Skin epidermis (tissue), 12 donors: ENCODE measurements around the gene SMOC1.
"Not testable (repeated sequence)": the region's sequence is repeated elsewhere in the genome, so short reads cannot be mapped to it uniquely, and the experiment has no call there.

Experiments
- H3K27ac ChIP-seq, 21 experiments: fragments of 200-600 bp; sonication (generic) in 11 of 21; one replicate each; pipeline ENCODE4 v1.5.0; 2020; ENCODE audit warnings: mild to moderate bottlenecking in 3 of 21, inconsistent platforms in 2 of 21, moderate library complexity in 2 of 21
- H3K4me3 ChIP-seq, 7 experiments: fragments of 200-600 bp; sonication (generic) in 2 of 7; one replicate each; pipeline ENCODE4 v1.5.0; 2020; ENCODE audit warnings: inconsistent platforms in 2 of 7, mild to moderate bottlenecking in 2 of 7, moderate library complexity in 1 of 7

SMOC1 gene

DNA sequence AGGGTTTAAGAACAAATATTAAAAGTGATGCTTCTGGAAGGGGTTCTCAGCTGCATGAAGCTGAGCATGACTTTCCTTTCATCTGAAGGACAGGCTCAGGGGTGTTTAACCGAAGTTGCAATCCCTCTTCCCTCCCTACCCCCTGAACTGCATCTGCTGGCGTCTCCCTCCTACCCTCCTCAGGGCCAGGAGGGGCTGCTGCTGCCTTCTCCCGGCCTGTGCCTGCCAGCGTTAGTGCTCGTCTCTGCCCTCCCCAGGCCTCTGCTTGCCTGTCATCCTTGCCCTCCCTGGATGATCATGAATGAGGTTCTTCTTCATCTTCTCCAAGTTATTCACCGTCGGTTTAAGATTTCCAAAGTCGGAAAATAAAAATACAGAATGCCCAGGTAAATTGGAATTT is 12.2 kb downstream of the SMOC1 start:
- Histone ChIP-seq H3K4me3 (no peak overlapping the region), H3K27ac (no peak overlapping the region)

DNA sequence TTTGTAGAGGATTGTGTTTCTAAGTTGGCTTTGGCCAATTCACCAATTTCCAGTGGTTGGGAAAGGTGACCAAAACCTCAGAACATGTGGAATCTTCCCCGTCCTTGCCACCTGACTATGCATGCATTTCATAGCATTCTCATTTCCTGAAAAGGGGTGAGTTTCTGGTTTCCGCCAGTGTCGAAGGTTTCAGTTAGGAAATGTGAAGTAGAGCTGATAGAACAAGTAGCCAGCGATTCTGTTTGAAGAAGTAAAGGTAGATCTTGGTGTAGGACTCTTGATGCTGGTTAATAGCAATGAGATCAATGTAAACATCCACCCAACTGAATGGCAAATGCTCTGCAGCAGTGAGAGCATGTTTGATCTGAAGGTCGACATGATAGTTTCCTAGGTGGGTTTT is 15.9 kb downstream of the SMOC1 start:
- H3K4me3 ChIP-seq = no peak overlapping the region

DNA sequence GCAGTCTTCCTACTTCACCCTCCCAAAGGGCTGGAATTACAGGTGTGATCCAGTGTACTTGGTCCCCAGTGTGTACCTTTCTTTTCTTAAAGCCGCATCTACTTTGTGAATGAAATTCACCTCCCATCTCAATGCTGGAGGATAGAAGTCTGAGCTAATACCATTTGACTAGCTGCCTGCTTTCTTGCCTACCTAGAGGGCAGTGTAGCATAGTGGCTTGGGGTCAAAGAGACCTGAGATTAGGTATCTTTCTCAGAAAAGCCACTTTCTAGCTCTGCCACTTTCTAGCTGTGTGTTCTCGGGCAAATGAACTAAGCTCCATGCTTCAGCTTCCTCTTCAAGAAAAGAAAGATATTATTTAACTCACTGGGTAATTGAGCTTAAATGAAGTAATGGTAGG is 16.9 kb downstream of the SMOC1 start:
- H3K27ac ChIP-seq = no peak overlapping the region
- no peak overlapping the region for H3K4me3 ChIP-seq

More for the DNA sequence above, 15.9 kb downstream of the SMOC1 start:
- H3K27ac ChIP-seq = no peak overlapping the region

DNA sequence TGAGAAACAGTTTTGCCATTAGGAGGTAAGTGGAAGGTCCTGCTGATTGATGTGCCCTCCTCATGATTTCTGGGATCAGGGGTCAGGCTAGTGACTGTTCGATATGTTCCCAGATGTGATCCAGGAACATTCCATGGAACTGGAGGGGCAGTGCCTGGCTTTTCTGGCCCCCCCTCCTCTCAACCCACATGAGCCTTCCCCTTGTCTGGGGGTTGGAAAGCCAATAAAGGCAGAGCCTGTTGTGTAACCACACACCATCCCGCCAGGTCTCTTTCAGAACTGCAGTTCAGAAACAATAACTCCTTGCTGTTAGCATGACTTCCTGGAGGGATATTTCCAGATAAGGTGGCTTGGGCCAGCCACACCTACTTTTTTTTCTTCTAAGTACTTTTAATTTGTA is 17.8 kb downstream of the SMOC1 start:
- H3K27ac ChIP-seq = no peak overlapping the region
- H3K4me3 ChIP-seq = no peak overlapping the region

DNA sequence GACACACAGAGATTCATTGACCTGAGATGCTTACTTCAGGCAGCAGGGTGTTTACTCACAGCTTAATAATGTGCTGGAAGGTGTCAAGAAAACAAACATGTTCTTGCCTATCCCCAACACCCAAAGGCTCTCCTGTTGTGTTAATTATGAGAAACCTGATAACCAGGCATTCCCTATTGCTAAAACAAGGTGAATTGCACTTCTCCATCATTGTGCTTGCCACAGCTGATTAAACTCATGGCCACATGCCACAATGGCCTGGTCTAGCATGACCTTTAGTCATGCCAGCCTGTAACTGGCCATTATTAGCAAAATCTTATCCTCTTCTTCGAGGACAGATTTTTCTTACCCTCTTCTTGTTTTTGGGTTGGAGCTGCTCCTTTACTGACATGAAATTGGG is 21.4 kb downstream of the SMOC1 start:
- H3K4me3 ChIP-seq = no peak overlapping the region
- no peak overlapping the region for H3K27ac ChIP-seq

DNA sequence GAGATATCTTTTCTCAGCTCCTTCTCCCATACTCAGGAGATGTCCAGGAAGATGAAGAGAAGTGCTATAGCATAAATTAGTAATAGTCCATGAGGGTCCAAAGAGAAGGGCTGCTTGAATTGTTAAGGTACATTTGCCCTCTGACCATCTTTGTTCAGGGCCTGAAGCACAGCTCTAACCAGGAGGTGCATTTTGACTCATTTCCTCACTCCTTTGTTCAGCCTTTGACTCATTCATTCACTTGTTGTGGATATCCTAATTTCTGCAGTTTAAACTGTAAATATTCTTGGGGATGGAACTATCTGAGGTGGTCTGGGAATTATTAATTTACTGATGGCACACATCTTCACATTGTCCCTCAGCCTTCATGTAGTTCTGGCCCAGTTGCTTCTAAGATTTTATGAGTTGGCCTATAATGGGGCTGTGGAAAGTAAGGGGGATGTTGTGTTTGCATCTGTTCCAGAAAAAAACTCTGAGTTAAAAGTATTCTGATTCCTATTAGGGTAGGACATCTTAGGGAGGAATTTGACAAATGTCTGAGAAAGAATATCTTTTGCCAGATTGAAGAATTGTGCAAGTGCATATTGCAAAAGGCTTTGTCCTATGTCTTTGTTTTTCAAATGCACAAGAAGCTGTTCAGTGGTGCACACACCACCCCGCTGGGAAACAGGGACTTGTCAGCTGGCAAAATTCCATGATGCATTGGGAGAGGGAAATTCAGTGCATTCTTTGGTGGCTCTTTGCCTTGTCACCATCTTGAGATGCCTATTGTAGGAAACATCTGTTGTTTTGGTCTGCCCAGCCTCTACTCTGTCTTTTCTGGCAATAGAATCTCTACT is 22.1 kb downstream of the SMOC1 start:
- no peak overlapping the region for H3K4me3 ChIP-seq
- H3K27ac ChIP-seq = no peak overlapping the region

DNA sequence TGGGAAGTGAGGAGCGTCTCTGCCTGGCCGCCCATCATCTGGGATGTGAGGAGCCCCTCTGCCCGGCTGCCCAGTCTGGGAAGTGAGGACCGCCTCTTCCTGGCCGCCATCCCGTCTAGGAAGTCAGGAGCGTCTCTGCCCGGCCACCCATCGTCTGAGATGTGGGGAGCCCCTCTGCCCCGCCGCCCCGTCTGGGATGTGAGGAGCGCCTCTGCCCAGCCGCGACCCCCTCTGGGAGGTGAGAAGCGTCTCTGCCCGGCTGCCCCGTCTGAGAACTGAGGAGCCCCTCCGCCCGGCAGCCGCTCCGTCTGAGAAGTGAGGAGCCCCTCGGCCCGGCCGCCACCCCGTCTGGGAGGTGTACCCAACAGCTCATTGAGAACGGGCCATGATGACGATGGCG is 23.8 kb downstream of the SMOC1 start:
- H3K4me3 ChIP-seq, H3K27ac ChIP-seq: not testable (repeated sequence)

DNA sequence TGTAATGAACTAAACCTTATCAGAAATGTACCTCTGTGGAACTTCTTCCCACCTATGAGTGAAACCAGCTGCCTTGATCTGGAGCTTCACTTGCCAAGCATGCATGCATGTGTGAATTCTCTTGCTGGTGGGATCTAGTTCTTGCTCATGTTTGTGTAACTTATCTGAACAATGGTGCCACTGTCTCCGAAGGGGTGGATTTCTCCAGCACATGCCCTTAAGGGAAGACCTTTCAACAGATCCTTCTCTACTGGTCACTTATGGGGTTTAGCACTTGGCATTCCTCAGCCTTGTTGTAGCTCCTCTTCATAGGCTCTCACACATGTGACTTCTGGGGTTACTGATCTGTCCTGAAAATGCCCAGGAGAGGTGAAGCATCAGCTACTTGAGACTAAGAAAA is 25.0 kb downstream of the SMOC1 start:
- Histone ChIP-seq H3K27ac (no peak overlapping the region), H3K4me3 (no peak overlapping the region)

DNA sequence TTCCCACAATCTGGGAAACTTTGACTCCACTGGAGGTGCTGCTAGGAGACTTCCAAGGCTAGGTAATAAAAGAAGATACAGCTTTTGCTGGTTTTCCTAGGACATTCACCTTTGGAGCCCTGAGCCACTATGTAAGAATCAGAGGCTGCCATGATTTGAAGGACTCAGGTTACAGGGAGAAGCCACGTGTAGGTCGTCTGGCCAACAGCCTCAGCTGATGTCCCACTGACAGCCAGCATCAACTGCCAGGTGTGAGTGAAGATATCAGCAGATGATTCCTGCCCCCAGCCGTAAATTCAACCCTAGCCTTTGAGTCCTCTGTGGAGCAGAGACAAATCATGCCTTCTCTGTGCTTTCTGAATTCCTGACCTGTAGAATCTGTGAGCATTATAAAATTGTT is 27.0 kb downstream of the SMOC1 start:
- Histone ChIP-seq H3K4me3 (no peak overlapping the region), H3K27ac (no peak overlapping the region)

DNA sequence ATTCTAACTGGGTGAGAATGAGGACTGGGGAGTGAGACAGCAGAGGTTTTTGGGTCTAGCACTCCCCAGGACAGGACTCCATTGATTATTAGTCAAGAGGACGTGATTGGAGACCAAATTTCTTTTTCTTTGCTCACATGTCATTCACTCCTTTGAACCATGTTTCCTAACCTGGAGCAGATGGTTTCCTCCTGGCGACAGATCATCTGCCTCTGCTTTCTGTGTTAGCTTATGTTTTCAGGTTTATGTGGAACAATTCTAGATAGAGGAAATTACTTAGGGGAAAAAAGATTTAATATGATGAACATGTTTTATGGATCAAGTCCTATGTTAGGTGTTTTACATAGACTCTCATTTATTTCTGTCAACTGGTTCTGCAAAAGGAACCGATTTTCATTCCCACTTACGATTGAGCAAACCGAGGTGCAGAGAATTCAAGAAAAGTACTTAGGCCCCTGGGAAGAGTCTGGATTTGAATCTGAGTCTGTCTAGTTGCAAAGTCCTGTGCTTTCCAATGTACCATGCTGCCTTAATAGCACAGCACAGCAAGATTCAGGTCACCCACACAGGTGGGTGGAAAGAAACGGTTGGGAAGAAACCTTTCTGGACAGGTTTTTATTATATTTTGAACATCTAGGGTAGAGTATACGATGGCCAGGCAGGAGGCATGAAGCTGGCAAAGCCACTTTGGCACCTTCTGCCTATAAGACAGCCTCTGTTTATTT is 30.8 kb downstream of the SMOC1 start:
- Histone ChIP-seq H3K4me3 (no peak overlapping the region), H3K27ac (no peak overlapping the region)

DNA sequence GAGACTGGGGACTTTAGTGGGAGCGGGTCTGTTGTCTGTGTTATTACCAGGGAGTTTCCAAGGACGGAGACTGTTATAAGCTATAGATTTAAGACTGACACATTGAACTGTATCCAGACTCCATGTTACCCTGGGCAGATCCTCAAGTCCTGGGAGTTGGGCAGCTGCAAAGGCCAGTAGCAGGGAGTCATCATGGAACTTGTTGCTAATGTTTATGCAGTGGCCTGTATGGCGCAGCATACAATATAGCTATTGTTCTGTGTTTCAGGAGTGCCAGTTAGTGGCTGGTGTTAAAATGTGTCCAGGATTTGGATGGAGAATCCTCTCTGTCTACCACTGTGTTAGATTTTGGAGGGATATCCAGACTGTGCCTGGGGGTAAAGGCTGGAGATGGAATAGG is 31.7 kb downstream of the SMOC1 start:
- Histone ChIP-seq H3K27ac (no peak overlapping the region), H3K4me3 (no peak overlapping the region)

DNA sequence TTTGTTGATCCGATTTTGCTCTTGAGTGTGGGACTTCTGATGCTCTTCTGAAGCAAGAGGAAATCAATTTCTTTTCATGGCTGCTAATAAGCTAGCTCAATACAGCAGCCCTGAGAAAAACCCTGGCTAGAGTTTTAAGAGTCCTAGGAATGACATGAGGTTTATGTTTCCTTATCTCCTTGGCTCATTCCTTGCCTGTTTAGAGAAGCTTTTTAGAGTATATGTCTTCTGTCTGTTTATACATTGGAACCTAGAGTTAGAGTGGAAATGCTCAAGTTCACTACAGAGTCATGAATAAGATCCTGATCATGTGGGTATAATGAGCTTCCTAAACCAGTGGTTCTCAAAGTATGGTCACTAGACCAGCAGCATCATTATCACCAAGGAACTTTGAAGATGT is 34.5 kb downstream of the SMOC1 start:
- H3K4me3 ChIP-seq = no peak overlapping the region
- no peak overlapping the region for H3K27ac ChIP-seq

DNA sequence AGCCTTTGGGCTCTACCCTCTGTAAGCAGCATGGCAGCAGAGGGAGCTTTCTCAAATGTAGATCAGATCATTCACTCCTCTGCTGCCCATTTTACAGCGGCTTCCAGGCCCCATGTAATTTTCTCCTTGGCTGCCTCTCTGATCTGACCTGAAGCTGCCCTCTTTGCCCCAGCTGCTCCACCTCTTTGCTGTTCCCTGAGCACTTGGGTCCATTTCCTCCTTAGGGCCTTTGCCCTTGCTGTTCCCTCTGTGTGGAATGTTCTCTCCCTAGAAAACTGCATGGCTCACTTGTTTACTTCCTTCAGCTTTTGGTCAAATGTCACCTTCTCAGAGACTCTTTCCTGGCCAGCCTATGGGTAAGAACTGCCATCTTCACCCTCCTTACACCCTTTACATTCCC is 37.2 kb downstream of the SMOC1 start:
- no peak overlapping the region for H3K4me3 ChIP-seq
- no peak overlapping the region for H3K27ac ChIP-seq

DNA sequence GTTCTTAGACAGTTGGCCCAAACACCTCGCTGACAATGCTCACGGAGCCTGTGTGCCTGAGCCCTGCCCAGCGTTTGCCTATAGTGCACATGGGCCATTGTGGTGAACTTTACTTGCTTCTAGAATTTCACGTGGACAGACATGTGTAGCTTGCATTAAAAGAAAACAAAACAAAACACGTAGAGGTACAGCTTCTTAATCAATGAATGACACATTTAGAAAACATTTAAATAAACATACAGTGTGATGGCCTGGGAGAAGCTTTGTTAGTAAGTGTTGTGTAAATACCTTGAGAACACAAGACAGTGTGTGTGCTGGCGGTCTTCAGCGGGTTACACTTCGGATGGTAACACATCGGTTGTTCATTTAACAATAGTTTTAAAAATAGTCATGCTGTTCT is 38.1 kb downstream of the SMOC1 start:
- Histone ChIP-seq H3K27ac (no peak overlapping the region), H3K4me3 (no peak overlapping the region)

DNA sequence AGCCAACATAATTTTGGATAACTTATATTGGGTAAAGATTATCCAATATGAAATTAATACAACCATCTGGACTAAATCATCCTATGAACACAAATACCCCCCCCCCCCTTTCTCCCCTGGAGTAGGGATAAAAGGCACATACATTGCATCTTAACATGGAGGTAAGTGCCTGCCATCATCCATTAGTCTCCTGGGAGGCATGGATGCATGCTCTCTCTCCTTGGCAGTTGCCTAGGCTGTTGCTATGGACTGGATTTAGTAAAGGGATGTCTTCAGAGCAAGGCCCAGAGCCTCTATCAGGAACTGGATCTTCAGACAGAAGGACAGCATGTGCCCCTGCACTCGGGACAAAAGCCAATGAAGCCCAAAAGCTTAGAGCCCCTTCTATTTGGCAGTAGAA is 40.6 kb downstream of the SMOC1 start:
- Histone ChIP-seq H3K27ac (no peak overlapping the region), H3K4me3 (no peak overlapping the region)

DNA sequence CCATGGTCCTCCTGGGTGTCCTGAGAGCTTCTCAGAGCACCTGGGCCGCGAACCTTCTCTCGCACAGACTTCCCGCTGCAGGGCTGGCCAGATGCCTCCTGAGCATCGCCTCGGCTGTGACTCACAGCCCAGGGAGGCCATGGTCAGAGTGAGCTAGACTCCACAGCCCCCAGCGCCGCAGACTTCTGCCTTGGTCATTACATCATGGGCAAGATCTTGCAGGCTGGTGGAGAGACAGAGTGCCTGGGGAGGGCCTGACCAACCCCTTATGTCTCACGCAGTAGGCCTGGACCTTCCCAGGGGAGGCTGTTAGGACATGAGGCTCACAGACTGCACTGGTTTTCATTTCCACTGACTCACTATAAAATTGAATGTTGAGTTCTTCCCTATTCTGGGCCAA is 41.8 kb downstream of the SMOC1 start:
- Histone ChIP-seq H3K4me3 (no peak overlapping the region), H3K27ac (no peak overlapping the region)

DNA sequence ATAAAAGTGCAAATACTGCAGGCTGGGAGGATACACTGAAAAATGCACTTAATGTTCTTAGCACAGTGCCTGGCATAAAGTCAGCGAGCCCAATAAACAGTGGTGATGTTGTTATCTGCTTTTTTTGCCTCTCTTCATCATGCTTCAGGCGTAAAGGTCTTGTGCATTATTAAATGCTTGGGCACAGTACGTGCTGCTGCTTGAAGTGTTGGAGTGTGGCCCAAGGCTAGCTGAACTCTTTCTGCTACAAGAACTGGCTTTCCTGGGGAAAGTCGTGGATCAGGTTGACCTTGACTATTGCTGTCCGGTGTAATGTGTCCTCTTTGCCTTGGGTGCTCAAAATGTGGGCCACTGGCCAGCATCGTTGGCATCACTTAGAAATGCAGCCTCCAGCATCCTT is 43.0 kb downstream of the SMOC1 start:
- Histone ChIP-seq H3K27ac (no peak overlapping the region), H3K4me3 (no peak overlapping the region)

DNA sequence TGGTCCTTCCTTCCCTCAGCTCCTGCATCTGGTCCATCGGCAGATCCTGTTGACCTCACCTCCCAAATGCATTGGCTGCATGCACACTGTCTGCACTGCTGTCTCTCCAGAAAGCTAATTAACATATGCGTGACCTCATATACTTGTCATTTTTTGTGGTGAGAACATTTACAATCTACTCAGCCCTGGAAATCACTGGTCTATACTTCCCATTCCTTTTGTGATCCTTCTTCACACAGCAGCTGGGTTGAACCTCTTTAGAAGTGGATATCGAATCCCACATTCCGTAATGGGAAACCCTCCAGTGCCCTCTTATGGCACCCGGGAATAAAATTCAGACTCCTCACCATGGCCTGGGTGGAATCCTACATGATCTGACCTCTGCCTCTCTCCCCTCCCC is 45.0 kb downstream of the SMOC1 start:
- Histone ChIP-seq H3K27ac (no peak overlapping the region), H3K4me3 (no peak overlapping the region)

DNA sequence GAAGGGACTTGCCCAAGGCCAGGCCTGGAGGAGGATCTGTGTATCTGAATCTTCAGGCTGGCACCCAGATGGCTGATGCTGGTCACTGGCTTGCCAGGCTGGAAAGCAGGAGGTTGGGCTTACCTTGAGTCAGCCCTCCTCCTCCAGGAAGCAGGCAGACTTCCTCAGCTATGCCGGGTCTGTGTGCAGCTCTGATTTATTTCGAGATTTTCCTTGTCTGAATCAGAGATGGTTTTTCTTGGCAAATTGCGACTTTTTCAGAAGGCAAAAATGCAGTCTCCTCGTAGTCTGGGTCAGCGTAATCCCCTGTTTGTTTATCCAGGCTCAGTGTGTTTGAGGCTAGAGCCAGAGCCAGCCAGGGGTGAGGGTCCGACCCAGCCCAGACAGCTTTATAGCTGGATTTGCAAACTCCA is 48.9 kb downstream of the SMOC1 start:
- Histone ChIP-seq H3K4me3 (no peak overlapping the region), H3K27ac (no peak overlapping the region)

DNA sequence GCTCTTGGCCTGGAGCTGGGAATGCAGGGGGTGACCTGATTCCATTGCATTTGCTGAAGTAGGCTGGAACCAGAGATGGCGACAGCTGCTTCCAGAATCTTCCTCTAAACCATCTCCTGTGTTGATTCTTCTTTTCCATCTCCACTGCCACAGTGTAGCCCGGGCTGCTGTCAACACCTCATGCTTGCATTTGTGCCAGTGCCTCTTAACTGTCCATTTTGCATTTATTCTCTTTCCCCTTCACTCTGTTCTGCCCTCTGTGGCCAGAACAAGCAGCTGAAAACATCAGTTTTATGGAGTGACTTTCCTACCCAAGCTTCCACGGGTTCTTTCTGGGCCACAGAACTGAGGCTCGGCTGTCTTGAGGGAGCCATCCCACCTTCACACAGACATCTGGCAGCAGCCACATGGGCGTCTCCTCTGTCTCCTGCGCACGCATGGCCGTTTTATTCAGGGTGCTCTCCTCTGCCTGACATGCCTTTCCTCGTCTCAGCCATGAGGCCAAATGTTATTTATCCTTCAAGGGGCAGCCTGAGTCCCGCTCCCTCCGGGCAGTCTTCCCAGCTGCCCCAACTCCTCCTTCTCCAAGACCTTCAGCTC is 51.7 kb downstream of the SMOC1 start:
- H3K27ac ChIP-seq = no peak overlapping the region
- no peak overlapping the region for H3K4me3 ChIP-seq

DNA sequence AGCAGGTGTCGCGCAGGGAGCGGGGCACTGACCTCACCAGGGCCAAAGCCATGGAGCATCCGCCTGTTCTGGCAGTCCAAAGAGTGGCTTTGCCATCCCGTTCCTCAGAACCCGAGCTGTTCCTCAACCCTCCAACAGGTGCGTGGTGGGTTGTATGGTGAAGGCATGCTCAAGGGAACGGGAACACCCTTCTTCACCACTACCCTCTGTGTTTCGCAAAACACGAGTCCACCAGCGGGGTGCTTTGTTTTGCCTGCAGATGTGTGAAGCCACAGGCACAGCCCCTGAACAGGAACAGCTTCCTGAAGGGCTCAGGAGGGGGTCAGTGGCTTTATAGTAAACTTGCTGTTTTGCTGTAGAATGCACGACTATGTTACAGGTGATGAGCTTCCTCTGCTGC is 52.7 kb downstream of the SMOC1 start:
- no peak overlapping the region for H3K27ac ChIP-seq
- H3K4me3 ChIP-seq = no peak overlapping the region
